ENCODE data around the gene DIPK1A. TPM values are rescaled to one million over a fixed set of nuclear protein-coding genes. Genes with fewer than 3 reads are reported as not detected.

The DIPK1A gene
- total RNA-seq, 1 donor from 2014 or later = 16.0 TPM

DNA sequence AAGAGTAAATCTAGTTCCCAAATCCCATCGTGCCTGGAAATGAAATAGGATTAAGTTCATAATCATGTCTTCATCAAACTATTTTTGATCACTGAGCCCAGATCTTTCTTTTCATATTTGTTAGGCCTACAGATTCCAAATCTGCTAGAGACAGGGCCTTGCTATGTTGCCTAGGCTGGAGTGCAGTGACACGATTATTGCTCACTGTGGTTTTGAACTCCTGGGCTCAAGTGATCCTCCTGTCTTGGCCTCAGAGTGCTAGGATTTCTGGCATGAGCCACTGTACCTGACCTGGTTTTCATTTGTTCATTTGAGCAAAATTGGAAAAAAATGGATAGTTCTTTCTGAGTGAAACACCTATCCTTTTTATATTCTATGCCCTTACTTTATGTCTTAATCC is 28.0 kb upstream of the DIPK1A start:
- DNase-seq = no peak
- TF ChIP-seq, protein P1, sequence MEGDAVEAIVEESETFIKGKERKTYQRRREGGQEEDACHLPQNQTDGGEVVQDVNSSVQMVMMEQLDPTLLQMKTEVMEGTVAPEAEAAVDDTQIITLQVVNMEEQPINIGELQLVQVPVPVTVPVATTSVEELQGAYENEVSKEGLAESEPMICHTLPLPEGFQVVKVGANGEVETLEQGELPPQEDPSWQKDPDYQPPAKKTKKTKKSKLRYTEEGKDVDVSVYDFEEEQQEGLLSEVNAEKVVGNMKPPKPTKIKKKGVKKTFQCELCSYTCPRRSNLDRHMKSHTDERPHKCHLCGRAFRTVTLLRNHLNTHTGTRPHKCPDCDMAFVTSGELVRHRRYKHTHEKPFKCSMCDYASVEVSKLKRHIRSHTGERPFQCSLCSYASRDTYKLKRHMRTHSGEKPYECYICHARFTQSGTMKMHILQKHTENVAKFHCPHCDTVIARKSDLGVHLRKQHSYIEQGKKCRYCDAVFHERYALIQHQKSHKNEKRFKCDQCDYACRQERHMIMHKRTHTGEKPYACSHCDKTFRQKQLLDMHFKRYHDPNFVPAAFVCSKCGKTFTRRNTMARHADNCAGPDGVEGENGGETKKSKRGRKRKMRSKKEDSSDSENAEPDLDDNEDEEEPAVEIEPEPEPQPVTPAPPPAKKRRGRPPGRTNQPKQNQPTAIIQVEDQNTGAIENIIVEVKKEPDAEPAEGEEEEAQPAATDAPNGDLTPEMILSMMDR (IDR thresholded peaks at IDR 0.05) = no peak
- ATAC-seq (ENCODE audit: low read depth) = no peak
- ChIA-PET CTCF (interaction anchor here (1.6 to 1.7 kb wide), 2 partner anchors 14 to 21 kb away, joined by 10 to 17 read pairs; no protein-coding TSS in a partner anchor), POLR2A (interaction anchor here (1.0 to 1.9 kb wide), 3 partner anchors 8 to 28 kb away, joined by 6 to 35 read pairs (median 12); partner anchors contain the start of gene DIPK1A)
- H3K4me3 Mint-ChIP-seq = no peak overlapping the region
- no peaks in the 10 kb centered on the region for H3K9me3 Mint-ChIP-seq
- peaks cover 48% of the 10 kb centered on the region for H3K4me1 Mint-ChIP-seq
- H3K36me3 Mint-ChIP-seq (ENCODE audit: low read depth) = no peaks in the 10 kb centered on the region
- no peak overlapping the region for H3K27ac Mint-ChIP-seq
- no peaks in the 10 kb centered on the region for H3K27me3 Mint-ChIP-seq
- intact Hi-C loops (cut with micrococcal nuclease) = no loop called here

GRCh38 chr1:92987462-92987861 is 26.2 kb upstream of the DIPK1A start:
- no peaks in the 10 kb centered on the region for H3K27me3 Mint-ChIP-seq
- CTCF ChIA-PET = interaction anchor here (1.6 kb wide), 1 partner anchor 19 kb away, joined by 3 read pairs; no protein-coding TSS in a partner anchor
- no peaks in the 10 kb centered on the region for H3K36me3 Mint-ChIP-seq (ENCODE audit: low read depth)
- TF ChIP-seq, protein P1 (IDR thresholded peaks at IDR 0.05) = no peak
- H3K27ac Mint-ChIP-seq = no peak overlapping the region
- no peak for ATAC-seq (ENCODE audit: low read depth)
- DNase-seq = no peak
- POLR2A ChIA-PET = interaction anchor here (0.7 to 2.0 kb wide), 3 partner anchors 14 to 25 kb away, joined by 3 to 6 read pairs (median 5); no protein-coding TSS in a partner anchor
- no peak overlapping the region for H3K4me3 Mint-ChIP-seq
- H3K9me3 Mint-ChIP-seq = no peaks in the 10 kb centered on the region
- intact Hi-C loops (cut with micrococcal nuclease) = no loop called here
- peaks cover 37% of the 10 kb centered on the region for H3K4me1 Mint-ChIP-seq

- H3K27me3 Mint-ChIP-seq = no peaks in the 10 kb centered on the region
- intact Hi-C loops (cut with micrococcal nuclease) = no loop called here
- H3K4me3 Mint-ChIP-seq = no peak overlapping the region
- ChIA-PET POLR2A (interaction anchor here (1.9 kb wide), 1 partner anchor 9 kb away, joined by 5 read pairs; no protein-coding TSS in a partner anchor), CTCF (interaction anchor here (1.8 kb wide), 1 partner anchor 9 kb away, joined by 7 read pairs; no protein-coding TSS in a partner anchor)
- H3K27ac Mint-ChIP-seq = no peak overlapping the region
- no peak for DNase-seq
- no peaks in the 10 kb centered on the region for H3K9me3 Mint-ChIP-seq
- TF ChIP-seq, protein P1 (IDR thresholded peaks at IDR 0.05) = no peak
- H3K36me3 Mint-ChIP-seq (ENCODE audit: low read depth) = no peaks in the 10 kb centered on the region
- no peak for ATAC-seq (ENCODE audit: low read depth)
- peaks cover 37% of the 10 kb centered on the region for H3K4me1 Mint-ChIP-seq
Observed at GRCh38 chr1:92985101-92985500, 23.8 kb upstream of the DIPK1A start.

DNA sequence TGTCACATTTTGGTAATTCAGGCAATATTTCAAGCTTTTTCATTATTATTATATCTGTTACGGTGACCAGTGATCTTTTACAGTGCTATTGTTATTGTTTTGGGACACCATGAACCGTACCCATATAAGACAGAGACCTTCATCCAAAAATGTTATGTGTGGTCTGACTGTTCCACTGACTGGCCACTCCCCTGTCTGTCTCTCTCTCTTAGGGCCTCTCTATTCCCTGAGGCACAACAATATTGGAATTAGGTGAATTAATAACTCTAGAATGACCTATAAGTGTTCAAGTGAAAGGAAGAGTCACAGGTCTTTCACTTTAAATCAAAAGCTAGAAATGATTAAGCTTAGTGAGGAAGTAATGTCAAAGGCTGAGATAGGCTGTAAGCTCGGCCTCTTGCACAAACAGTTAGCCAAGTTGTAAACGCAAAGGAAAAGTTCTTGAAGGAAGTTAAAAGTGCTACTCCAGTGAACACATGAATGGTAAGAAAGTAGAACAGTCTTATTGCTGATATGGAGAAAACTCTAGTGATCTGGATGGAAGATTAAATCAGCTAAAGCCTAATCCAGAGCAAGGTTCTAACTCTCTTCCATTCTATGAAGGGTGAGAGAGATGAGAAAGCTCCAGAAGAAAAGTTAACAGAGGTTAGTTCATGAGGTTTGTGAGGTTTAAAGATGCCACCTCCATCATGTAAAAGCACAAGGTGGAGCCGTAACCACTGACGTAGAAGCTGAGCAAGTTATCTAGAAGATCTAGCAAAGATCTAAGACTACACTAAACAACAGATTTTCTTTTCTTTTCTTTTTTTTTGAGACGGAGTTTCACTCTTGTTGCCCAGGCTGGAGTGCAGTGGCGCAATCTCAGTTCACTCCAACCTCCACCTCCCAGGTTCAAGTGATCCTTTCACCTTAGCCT is 19.7 kb upstream of the DIPK1A start:
- POLR2A ChIA-PET = interaction anchor here (0.6 to 3.0 kb wide), 12 partner anchors 9 to 149 kb away, joined by 3 to 62 read pairs (median 4); partner anchors contain the start of genes DIPK1A, MTF2 and RPL5
- no peak for DNase-seq
- Mint-ChIP-seq H3K4me1 (peaks cover 67% of the 10 kb centered on the region), H3K4me3 (peak overlapping the region; percentile 55), H3K27me3 (no peaks in the 10 kb centered on the region), H3K27ac (peak overlapping the region; percentile 94), H3K36me3 (ENCODE audit: low read depth) (no peaks in the 10 kb centered on the region), H3K9me3 (no peaks in the 10 kb centered on the region)
- CTCF ChIA-PET = interaction anchor here (0.8 to 4.8 kb wide), 9 partner anchors 9 to 123 kb away, joined by 3 to 57 read pairs (median 4); partner anchors contain the start of gene DIPK1A
- peak; percentile 59 for ATAC-seq (ENCODE audit: low read depth)
- TF ChIP-seq, protein P1 (IDR thresholded peaks at IDR 0.05) = no peak
- intact Hi-C loops (cut with micrococcal nuclease) = loop anchor here (1.0 kb wide), 2 partner anchors 8 to 13 kb away; no protein-coding TSS in a partner anchor
